ACHN (cell line): ENCODE measurements around the gene GIMD1.
A peak's percentile ranks its signal among the peaks of the same experiment; 100 is the strongest.
"Not testable (repeated sequence)": the region's sequence is repeated elsewhere in the genome, so short reads cannot be mapped to it uniquely, and the experiment has no call there.

ENCODE experiments used
- DNase-seq: peaks from one replicate; pipeline ENCODE4 v3.0.0-alpha.2; 2015
- in situ Hi-C: cut with HindIII; loops from 2 replicates; pipeline ENCODE4 v1.10.0; 2017; ENCODE audit warnings: low sequenced_read_pairs, low pct_ligation_motif_present, low pct_unique_long_range_greater_than_20kb

The GIMD1 gene

GRCh38 chr4:106368678-106369077 lies at the start of gene GIMD1:
Gene GIMD1 (minus strand): TSS chr4:106368778. CDS start chr4:106367435, 1,343 bp downstream.
- no peak for DNase-seq
- in situ Hi-C loops, result no loop called here

DNA sequence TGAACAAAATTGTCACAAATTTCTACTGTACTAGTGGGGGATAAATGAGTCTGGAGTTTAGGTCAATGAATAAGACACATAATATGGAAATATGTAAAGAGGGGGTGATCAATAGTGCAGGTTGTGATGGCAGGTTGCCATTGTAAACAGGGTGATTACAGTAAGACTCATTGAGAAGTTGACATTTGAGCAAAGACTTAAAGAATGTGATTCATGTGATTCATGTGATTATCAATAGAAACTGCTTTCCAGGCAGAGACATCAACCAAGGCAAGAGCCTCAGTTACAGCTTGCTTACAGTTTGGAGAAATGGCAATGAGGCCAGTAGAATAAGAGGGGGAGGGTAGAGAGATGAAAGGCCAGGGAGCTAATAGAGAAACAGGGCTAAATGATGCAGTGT lies 45.8 kb upstream of the GIMD1 start:
- in situ Hi-C loops, result no loop called here

GRCh38 chr4:106409901-106410889 lies 41.6 kb upstream of the GIMD1 start:
- DNase-seq, result no peak
- in situ Hi-C loops, result no loop called here

More for the DNA sequence above, 45.8 kb upstream of the GIMD1 start:
- DNase-seq, result no peak

GRCh38 chr4:106408004-106408403 lies 39.4 kb upstream of the GIMD1 start:
- DNase-seq, in situ Hi-C loops: not testable (repeated sequence)

- in situ Hi-C loops, result no loop called here
- no peak for DNase-seq
Observed at GRCh38 chr4:106401157-106401556, 32.6 kb upstream of the GIMD1 start.

- in situ Hi-C loops, result not testable (repeated sequence)
Observed at GRCh38 chr4:106398898-106399297, 30.3 kb upstream of the GIMD1 start.

DNA sequence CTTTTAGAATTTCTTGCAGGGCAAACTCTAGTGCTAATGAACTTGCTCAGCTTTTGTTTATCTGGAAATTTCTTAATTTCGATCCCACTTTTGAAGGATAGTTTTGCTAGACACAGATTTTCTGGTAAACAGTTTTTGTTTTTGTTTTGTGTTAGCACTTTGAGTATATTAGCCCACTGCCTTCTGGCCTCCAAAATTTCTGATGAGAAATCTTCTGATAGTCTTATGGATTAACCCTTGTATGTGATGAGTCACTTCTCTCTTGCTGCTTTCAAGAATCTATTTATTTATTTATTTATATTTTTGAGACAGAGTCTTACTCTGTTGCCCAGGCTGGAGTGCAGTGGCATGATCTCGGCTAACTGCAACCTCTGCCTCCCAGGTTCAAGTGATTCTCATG lies 27.0 kb upstream of the GIMD1 start:
- in situ Hi-C loops, result no loop called here
- no peak for DNase-seq

More at GRCh38 chr4:106398898-106399297, 30.3 kb upstream of the GIMD1 start:
- DNase-seq, result not testable (repeated sequence)

GRCh38 chr4:106385853-106386393 lies 17.3 kb upstream of the GIMD1 start:
- in situ Hi-C loops, result no loop called here
- DNase-seq, result no peak

GRCh38 chr4:106384878-106385277 lies 16.3 kb upstream of the GIMD1 start:
- no peak for DNase-seq
- in situ Hi-C loops, result no loop called here

DNA sequence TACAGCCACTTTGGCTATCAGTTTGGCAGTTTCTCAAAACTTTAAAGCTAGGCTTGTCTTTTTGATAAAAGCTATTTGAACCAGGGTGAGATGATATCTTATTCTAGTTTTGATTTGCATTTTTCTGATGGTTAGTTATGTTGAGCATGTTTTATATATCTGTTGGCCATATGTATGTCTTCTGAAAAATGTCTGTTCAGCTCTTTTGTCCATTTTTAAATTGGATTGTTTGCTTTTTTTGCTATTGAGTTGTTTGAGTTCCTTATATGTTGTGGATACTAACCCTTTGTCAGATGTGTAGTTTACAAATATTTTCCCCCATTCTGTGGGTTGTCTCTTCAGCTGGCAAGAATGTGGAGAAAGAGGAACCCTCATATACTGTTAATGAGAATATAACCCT lies 11.6 kb upstream of the GIMD1 start:
- DNase-seq, result no peak
- in situ Hi-C loops, result no loop called here

- in situ Hi-C loops, result no loop called here
- DNase-seq, result no peak
Observed at GRCh38 chr4:106373026-106373425, 4.4 kb upstream of the GIMD1 start.

- in situ Hi-C loops, result no loop called here
- DNase-seq, result no peak
Observed at GRCh38 chr4:106371161-106371560, 2.6 kb upstream of the GIMD1 start.

GRCh38 chr4:106370214-106370613 lies 1.6 kb upstream of the GIMD1 start:
- DNase-seq, result no peak
- in situ Hi-C loops, result no loop called here

- peak; percentile 68 for DNase-seq
Observed at GRCh38 chr4:106369456-106370060, 980 bp upstream of the GIMD1 start.

DNA sequence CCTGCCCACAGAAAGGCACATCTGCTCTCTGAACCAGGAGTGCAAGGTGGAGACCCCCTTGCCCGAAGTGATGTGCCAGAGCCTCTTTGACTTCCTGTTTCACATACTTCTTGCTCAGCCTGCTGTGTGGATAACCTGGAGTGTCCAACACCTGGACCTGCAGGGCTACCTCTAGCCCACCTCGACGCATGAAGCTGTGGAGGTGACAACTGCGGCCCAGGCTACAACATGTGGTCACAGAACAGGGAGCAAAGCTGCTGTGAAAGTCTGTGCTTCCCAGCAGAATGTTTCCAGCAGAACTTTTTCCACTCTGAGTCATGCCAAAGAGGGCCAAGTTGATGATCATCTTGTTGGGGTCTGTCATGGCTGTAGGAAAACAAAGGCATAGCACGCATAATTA lies 1.5 kb downstream of the GIMD1 start:
- DNase-seq, result no peak
- in situ Hi-C loops, result no loop called here

More at GRCh38 chr4:106369456-106370060, 980 bp upstream of the GIMD1 start:
- in situ Hi-C loops, result no loop called here

DNA sequence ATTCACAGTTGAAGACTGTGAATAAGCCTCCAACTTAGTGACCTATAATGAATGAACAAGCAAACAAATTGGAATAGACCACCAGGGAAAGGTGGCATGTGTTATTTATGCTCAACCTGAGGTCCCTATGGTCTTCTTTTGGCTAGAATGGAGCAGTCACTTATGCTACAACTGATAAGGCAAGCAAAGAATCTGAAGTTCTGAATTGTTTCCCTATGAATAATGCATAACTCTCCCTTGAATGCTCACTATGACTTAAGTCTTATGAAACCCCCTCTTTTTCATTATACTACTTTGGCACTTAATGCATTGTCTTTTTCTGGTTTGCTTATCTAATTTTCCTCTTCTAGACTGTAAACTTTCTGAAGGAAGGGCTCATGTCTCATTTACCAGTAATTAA lies 2.6 kb downstream of the GIMD1 start:
- peak; percentile 17 for DNase-seq
- in situ Hi-C loops, result no loop called here

DNA sequence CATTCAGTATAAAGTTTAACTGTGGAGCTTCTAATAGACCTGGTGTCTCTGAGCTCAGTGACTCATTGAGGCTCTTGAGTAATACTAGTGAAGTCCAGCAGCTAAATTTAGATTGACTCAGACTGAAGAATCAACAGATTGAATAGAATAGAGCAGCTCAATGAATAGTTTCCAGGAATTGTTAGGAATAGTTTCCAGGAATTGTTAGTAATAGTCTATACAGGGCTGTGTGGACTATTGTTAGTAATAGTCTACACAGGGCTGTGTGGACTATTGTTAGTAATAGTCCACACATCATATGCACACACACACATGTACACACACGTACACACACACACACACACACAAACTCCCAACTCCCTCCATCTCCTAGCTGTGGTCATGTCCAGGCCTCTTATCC lies 3.0 kb downstream of the GIMD1 start:
- in situ Hi-C loops, result no loop called here
- peak; percentile 71 for DNase-seq

DNA sequence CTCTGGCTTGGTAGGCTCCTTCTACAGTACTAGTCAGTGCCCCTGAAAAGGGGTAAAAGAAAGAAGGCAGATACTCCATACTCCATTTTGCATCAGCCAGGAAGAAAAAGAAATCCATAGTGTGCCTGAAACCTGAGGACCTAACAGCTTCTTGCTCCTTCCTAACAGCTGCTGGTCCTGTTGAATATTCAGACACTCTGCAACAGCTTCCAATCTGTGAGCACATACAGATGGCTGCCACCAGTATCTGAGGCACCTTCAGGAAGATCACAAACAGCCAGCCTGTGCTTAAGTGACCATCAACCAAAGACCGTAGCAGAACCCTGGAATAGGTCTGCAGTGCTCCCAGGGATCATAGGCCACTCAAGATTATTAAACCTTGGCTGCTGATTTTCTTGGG lies 4.3 kb downstream of the GIMD1 start:
- in situ Hi-C loops, result no loop called here
- DNase-seq, result no peak

DNA sequence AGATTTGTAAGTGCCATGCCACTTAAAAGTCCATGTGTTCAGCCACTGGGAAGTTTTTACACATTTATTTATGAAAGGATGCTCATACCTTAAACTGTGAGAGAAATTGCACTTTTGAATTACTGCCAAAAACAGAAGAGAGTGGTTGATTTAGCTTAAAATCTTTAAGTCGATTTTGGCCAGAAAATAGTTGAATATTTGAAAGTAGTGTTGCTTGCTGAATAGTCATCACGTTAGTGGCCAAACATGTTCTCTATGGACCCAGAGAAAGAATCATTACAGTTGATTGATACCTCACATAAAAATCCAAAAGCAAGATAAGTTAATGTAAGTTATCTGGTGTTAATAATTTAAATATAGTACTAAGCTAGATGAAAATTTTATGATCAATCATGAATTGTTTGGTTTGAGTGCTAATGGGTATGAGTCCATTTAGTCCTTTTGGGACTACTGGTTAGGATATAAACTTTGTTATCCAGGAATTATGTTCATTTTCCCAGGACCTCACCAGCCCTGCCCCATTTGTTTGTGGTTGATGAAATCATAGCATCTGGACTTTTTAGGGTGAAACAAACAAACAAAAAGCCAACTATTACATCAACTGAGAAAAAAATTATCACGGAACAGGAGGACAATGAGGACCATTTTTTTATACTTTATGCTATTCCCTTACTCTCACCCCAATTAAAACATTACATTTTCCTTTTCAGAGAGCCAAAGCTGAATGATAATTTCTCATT lies 6.3 kb downstream of the GIMD1 start:
- DNase-seq, result no peak
- in situ Hi-C loops, result no loop called here
